Endothelial cell of umbilical vein (primary cell): Measurements from ENCODE around the gene CACNA2D1. TPM values are rescaled to one million over a fixed set of nuclear protein-coding genes. Genes with fewer than 3 reads are reported as not detected.
"Not testable (repeated sequence)": the region's sequence is repeated elsewhere in the genome, so short reads cannot be mapped to it uniquely, and the experiment has no call there.

ENCODE experiments used
- BruUV-seq: library from RNA; stranded (reverse); fragments of 400-500 nt; replicated peaks from 2 replicates; lab custom pipeline; 2021; lab: Mats Ljungman, UMichigan
- CTCF ChIA-PET: fragments of 300-600, 350-600 bp; sonication (Branson Sonifier 250); formaldehyde crosslinking; loops from one replicate; lab custom pipeline; 2021; ENCODE audit warnings: antibody characterized with exemption, inconsistent platforms; lab: Charles Lee
- POLR2A ChIA-PET: fragments of 300-600, 350-600 bp; sonication (Branson Sonifier 250); formaldehyde crosslinking; loops from one replicate; lab custom pipeline; 2021; ENCODE audit warnings: antibody characterized with exemption, inconsistent platforms; lab: Charles Lee
- DNase-seq: peaks from one replicate; pipeline ENCODE4 v3.0.0-alpha.2; 2011; ENCODE audit warnings: low read depth, low spot score
- FAIRE-seq: peaks from 2 replicates; lab custom pipeline; 2011; peaks lifted over from hg19 to GRCh38; lab: Jason Lieb, UNC
- H2AFZ ChIP-seq: 2 replicates; pipeline ENCODE4 v1.6.0; 2012; ENCODE audit warnings: low read depth, low read length, control low read depth, inconsistent platforms
- H3K27ac ChIP-seq: 2 replicates; pipeline ENCODE4 v1.5.1; 2011; ENCODE audit warnings: low read depth, mild to moderate bottlenecking, control low read depth, low read length, moderate library complexity; ENCODE audit not compliant: insufficient read depth
- H3K27me3 ChIP-seq, 2 experiments: 2 replicates each; pipeline versions ENCODE4 v1.6.0 to v1.6.1; 2011; ENCODE audit warnings: low read length in 2 of 2, mixed read lengths in 1 of 2; ENCODE audit not compliant: control insufficient read depth in 2 of 2, insufficient read depth in 2 of 2
- H3K36me3 ChIP-seq, 2 experiments: 2 replicates in 1 of 2; 3 replicates in 1 of 2; pipeline ENCODE4 v1.5.1; 2011; ENCODE audit warnings: low read length in 2 of 2, mild to moderate bottlenecking in 1 of 2, moderate library complexity in 1 of 2; ENCODE audit not compliant: control insufficient read depth in 2 of 2, insufficient read depth in 2 of 2; ENCODE audit errors: extremely low read depth in 1 of 2
- H3K4me1 ChIP-seq: 3 replicates; pipeline ENCODE4 v1.5.1; 2011; ENCODE audit warnings: mild to moderate bottlenecking, low read length; ENCODE audit not compliant: control insufficient read depth, insufficient read depth; ENCODE audit errors: extremely low read depth
- H3K4me2 ChIP-seq: 2 replicates; pipeline ENCODE4 v1.6.1; 2011; ENCODE audit warnings: low read length, control low read depth, mixed read lengths; ENCODE audit not compliant: insufficient read depth
- H3K4me3 ChIP-seq, 3 experiments: fragments of 200-600 bp in 1 of 3; sonication (generic), shearing (Covaris generic) in 1 of 3; replicated peaks in 1 of 3; 2 replicates each; pipeline ENCODE4 v1.5.1; 2011 to 2016; ENCODE audit warnings: control low read depth in 3 of 3, low read length in 3 of 3, mild to moderate bottlenecking in 2 of 3, inconsistent platforms in 1 of 3, low read depth in 1 of 3, moderate library complexity in 1 of 3; ENCODE audit not compliant: insufficient read depth in 1 of 3
- H3K79me2 ChIP-seq: 2 replicates; pipeline ENCODE4 v1.6.0; 2012; ENCODE audit warnings: low read length, inconsistent platforms; ENCODE audit not compliant: control insufficient read depth, insufficient read depth
- H3K9ac ChIP-seq: replicated peaks from 2 replicates; pipeline ENCODE3; 2011; ENCODE audit warnings: low read length, control low read depth; ENCODE audit not compliant: insufficient read depth; ENCODE audit errors: extremely low read depth
- H3K9me1 ChIP-seq: replicated peaks from 3 replicates; pipeline ENCODE4 v1.6.0; 2011; ENCODE audit warnings: mild to moderate bottlenecking, low read length; ENCODE audit not compliant: control insufficient read depth, insufficient read depth; ENCODE audit errors: extremely low read depth
- H3K9me3 ChIP-seq: replicated peaks from 2 replicates; pipeline ENCODE4 v1.5.1; 2012; ENCODE audit warnings: low read length, inconsistent platforms; ENCODE audit not compliant: control insufficient read depth, insufficient read depth
- H4K20me1 ChIP-seq: replicated peaks from 2 replicates; pipeline ENCODE3; 2011; ENCODE audit warnings: mild to moderate bottlenecking, low read length; ENCODE audit not compliant: control insufficient read depth, insufficient read depth; ENCODE audit errors: extremely low read depth
- EZH2 ChIP-seq: IDR thresholded peaks from 2 replicates; pipeline ENCODE4 v1.6.1; 2012; ENCODE audit warnings: borderline replicate concordance, low read depth, mild to moderate bottlenecking, moderate library complexity, low read length, inconsistent platforms; ENCODE audit not compliant: severe bottlenecking
- JUN ChIP-seq: IDR thresholded peaks from 2 replicates; pipeline ENCODE4 v1.6.1; 2011; ENCODE audit warnings: borderline replicate concordance, low read depth; ENCODE audit not compliant: insufficient read length, insufficient read depth
- dilution Hi-C: fragments of 300-500 bp; cut with MboI; formaldehyde crosslinking; loops from one replicate; pipeline ENCODE4 v1.15.0; 2019; ENCODE audit warnings: low sequenced_read_pairs; ENCODE audit not compliant: extremely low pct_ligation_motif_present
- intact Hi-C: fragments of 100-400 bp; cut with micrococcal nuclease; formaldehyde crosslinking; loops from one replicate; pipeline ENCODE4 v1.10.0; 2022
- polyA plus RNA-seq, 4 experiments: library from polyadenylated mRNA; depleted of rRNA in 3 of 4; stranded (reverse) in 3 of 4; unstranded in 1 of 4; fragments of >200 nt; gene quantifications; 2 replicates each; pipeline versions ENCODE4 v1.2.1 to v1.2.3, GENCODE V29; 2011 to 2012; ENCODE audit warnings: missing spikeins in 1 of 4
- total RNA-seq: library from RNA; stranded (reverse); gene quantifications from 2 replicates; pipeline ENCODE4 v1.2.3, GENCODE V29; 2021
- TF ChIP-seq, protein P1 (sequence below): IDR thresholded peaks from 2 replicates; pipeline ENCODE4 v1.6.1; 2011; ENCODE audit not compliant: insufficient read depth, insufficient read length

The CACNA2D1 gene
- total and polyA plus RNA-seq, 2 donors (not counting 3 experiments of a cell fraction or from before 2014, with no cell fraction given) = 4.1 to 38.6 TPM

DNA sequence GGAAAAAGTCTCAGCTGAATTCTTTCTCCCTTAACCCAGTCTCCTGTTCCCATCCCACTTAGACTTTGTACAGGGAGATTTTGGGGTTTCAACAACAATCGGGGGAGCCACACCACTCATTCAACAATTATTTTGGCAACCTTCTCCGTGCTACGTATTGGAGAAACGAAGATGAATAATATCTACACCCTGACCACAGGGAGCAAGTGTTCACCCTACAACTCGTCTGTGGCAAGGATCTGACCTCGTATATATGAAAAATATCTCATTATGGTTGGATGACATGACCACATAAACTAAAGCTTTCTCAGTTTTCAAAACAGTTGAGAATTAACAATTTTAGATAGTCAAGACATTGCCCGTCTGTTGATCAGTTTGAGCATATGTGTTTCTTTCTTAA lies 302.1 kb downstream of the CACNA2D1 start:
- Histone ChIP-seq H3K9ac (no peak overlapping the region), H3K9me1 (no peaks in the 10 kb centered on the region), H3K4me3 (no peak overlapping the region), H3K4me1 (no peaks in the 10 kb centered on the region), H4K20me1 (no peaks in the 10 kb centered on the region), H2AFZ (no peak overlapping the region), H3K27me3 (no peaks in the 10 kb centered on the region), H3K27ac (no peak overlapping the region), H3K4me2 (no peak overlapping the region), H3K36me3 (no peaks in the 10 kb centered on the region), H3K79me2 (no peaks in the 10 kb centered on the region), H3K9me3 (no peaks in the 10 kb centered on the region)
- TF ChIP-seq JUN = no peak
- TF ChIP-seq, protein P1, sequence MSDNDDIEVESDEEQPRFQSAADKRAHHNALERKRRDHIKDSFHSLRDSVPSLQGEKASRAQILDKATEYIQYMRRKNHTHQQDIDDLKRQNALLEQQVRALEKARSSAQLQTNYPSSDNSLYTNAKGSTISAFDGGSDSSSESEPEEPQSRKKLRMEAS = no peak
- no peak for TF ChIP-seq EZH2
- POLR2A ChIA-PET = no interaction called here
- intact Hi-C loops (no loop called here), dilution Hi-C loops (no loop called here)
- FAIRE-seq (no peak), DNase-seq (no peak)
- no TSS peak for BruUV-seq
- CTCF ChIA-PET = interaction anchor here (0.6 to 1.7 kb wide), 3 partner anchors 21 to 79 kb away, joined by 3 to 4 read pairs (median 3); no protein-coding TSS in a partner anchor

DNA sequence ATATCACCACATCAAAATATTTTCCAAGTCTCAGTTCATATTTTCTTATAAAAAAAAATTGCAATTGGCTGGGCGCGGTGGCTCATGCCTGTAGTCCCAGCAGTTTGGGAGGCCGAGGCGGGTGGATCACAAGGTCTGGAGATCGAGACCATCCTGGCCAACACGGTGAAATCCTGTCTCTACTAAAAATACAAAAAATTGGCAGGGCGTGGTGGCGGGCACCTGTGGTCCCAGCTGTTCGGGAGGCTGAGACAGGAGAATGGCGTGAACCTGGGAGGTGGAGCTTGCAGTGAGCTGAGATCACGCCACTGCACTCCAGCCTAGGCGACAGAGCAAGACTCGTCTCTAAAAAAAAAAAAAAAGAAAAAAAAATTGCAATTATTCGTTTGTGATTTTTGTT lies 303.0 kb downstream of the CACNA2D1 start:
- H3K4me3 ChIP-seq, H3K27me3 ChIP-seq, H3K9ac ChIP-seq, FAIRE-seq, POLR2A ChIA-PET, H3K9me1 ChIP-seq, intact Hi-C loops, dilution Hi-C loops, DNase-seq, H3K27ac ChIP-seq, H3K9me3 ChIP-seq, BruUV-seq, H3K79me2 ChIP-seq, H4K20me1 ChIP-seq, H3K36me3 ChIP-seq, H3K4me1 ChIP-seq, H3K4me2 ChIP-seq, H2AFZ ChIP-seq: not testable (repeated sequence)
- CTCF ChIA-PET = interaction anchor here (0.6 to 0.7 kb wide), 2 partner anchors 70 to 78 kb away, joined by 3 read pairs; no protein-coding TSS in a partner anchor
